Adrenal gland (tissue), 5 donors: Measurements from ENCODE around the gene NBL1.

Experiments used
- CTCF ChIP-seq, 6 experiments: fragments of 450-650 bp in 4 of 6; fragments of 200-600 bp in 2 of 6; sonication (generic) in 1 of 6; IDR thresholded peaks; 1 replicate in 5 of 6; 2 replicates in 1 of 6; pipeline versions ENCODE4 v1.5.1 to v1.8.0; 2016 to 2021; ENCODE audit warnings: antibody characterized with exemption in 6 of 6, mild to moderate bottlenecking in 2 of 6, moderate library complexity in 1 of 6
- POLR2A ChIP-seq, 2 donors: fragments of 450-650 bp; IDR thresholded peaks; one replicate each; pipeline ENCODE4 v1.6.1; 2017; ENCODE audit warnings: antibody characterized with exemption in 2 of 2, mild to moderate bottlenecking in 2 of 2, moderate library complexity in 1 of 2
- donor health status: DM: no; HTN: no; CAD: no.

- no peak for TF ChIP-seq POLR2A (IDR thresholded peaks at IDR 0.05)
- TF ChIP-seq CTCF (IDR thresholded peaks at IDR 0.05) = no peak
Observed at GRCh38 chr1:19654386-19654785, 10.3 kb downstream of the NBL1 start.
